Mesothelial cell of epicardium (in vitro differentiated cells): ENCODE results near the gene PPP2R5B. TPM values are rescaled to one million over a fixed set of nuclear protein-coding genes. Genes with fewer than 3 reads are reported as not detected.

Experiments used
- DNase-seq, 2 experiments: peaks; one replicate each; pipeline ENCODE4 v3.0.0; 2021; ENCODE audit warnings: low spot score in 2 of 2; ENCODE audit not compliant: unreplicated experiment in 2 of 2
- H3K27ac Mint-ChIP-seq: 2 replicates; pipeline ENCODE4 v1.8.0; 2021; ENCODE audit warnings: mixed read lengths
- H3K27me3 Mint-ChIP-seq: 2 replicates; pipeline ENCODE4 v1.8.0; 2021; ENCODE audit warnings: low read depth, mixed read lengths
- H3K36me3 Mint-ChIP-seq: 2 replicates; pipeline ENCODE4 v1.8.0; 2021; ENCODE audit warnings: mixed read lengths
- H3K4me1 Mint-ChIP-seq: 2 replicates; pipeline ENCODE4 v1.8.0; 2021; ENCODE audit warnings: mixed read lengths
- H3K4me3 Mint-ChIP-seq: 2 replicates; pipeline ENCODE4 v1.8.0; 2021; ENCODE audit warnings: mild to moderate bottlenecking, moderate library complexity, mixed read lengths
- H3K9me3 Mint-ChIP-seq: 2 replicates; pipeline ENCODE4 v1.8.0; 2021; ENCODE audit warnings: mixed read lengths
- total RNA-seq: library from RNA; stranded (reverse); gene quantifications from 3 replicates; pipeline ENCODE4 v1.2.1, GENCODE V29; 2021
- TF ChIP-seq, protein P1 (sequence below): fragments of 200-600 bp; sonication (generic); IDR thresholded peaks from one replicate; pipeline ENCODE4 v1.5.0; 2021; ENCODE audit warnings: antibody characterized with exemption; ENCODE audit not compliant: unreplicated experiment

The PPP2R5B gene
- total RNA-seq, 1 donor from 2014 or later, result 13.5 TPM

GRCh38 chr11:64911689-64912088 lies 12.8 kb upstream of the PPP2R5B start:
- no peaks in the 10 kb centered on the region for H3K27me3 Mint-ChIP-seq
- H3K36me3 Mint-ChIP-seq, result peaks cover 22% of the 10 kb centered on the region
- H3K4me3 Mint-ChIP-seq, result no peak overlapping the region
- H3K4me1 Mint-ChIP-seq, result peaks cover 13% of the 10 kb centered on the region
- no peak overlapping the region for H3K27ac Mint-ChIP-seq
- no peak for DNase-seq
- no peaks in the 10 kb centered on the region for H3K9me3 Mint-ChIP-seq
- TF ChIP-seq, protein P1, sequence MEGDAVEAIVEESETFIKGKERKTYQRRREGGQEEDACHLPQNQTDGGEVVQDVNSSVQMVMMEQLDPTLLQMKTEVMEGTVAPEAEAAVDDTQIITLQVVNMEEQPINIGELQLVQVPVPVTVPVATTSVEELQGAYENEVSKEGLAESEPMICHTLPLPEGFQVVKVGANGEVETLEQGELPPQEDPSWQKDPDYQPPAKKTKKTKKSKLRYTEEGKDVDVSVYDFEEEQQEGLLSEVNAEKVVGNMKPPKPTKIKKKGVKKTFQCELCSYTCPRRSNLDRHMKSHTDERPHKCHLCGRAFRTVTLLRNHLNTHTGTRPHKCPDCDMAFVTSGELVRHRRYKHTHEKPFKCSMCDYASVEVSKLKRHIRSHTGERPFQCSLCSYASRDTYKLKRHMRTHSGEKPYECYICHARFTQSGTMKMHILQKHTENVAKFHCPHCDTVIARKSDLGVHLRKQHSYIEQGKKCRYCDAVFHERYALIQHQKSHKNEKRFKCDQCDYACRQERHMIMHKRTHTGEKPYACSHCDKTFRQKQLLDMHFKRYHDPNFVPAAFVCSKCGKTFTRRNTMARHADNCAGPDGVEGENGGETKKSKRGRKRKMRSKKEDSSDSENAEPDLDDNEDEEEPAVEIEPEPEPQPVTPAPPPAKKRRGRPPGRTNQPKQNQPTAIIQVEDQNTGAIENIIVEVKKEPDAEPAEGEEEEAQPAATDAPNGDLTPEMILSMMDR, result no peak

- Mint-ChIP-seq H3K4me3 (no peak overlapping the region), H3K9me3 (no peaks in the 10 kb centered on the region), H3K27ac (no peak overlapping the region), H3K36me3 (peaks cover 16% of the 10 kb centered on the region), H3K4me1 (peaks cover 22% of the 10 kb centered on the region), H3K27me3 (no peaks in the 10 kb centered on the region)
- DNase-seq, result no peak
- TF ChIP-seq, protein P1, result no peak
These were observed 11.2 kb upstream of the PPP2R5B start for GRCh38 chr11:64913171-64913727.

DNA sequence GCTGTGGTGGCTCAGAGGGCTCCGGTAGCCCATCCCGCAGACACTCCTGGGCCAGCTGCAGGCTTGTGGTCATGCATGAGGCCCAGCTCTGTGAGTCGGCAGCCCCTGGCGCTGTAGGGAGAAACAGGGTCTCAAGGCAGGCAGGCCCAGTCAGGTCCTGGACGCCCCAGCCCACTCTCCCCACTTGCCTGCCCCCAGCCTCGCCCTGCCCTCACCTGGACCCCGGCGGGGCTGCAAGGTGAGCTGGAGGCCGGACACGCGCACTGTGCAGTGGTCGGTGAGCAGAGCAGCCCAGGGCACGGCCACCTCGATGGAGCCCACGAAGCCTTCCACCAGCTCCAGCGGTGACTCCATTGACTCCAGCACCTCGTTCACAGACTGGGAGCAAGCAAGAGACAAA lies 10.4 kb upstream of the PPP2R5B start:
- Mint-ChIP-seq H3K4me1 (peaks cover 22% of the 10 kb centered on the region), H3K27me3 (no peaks in the 10 kb centered on the region), H3K4me3 (no peak overlapping the region), H3K36me3 (peaks cover 14% of the 10 kb centered on the region), H3K9me3 (no peaks in the 10 kb centered on the region), H3K27ac (no peak overlapping the region)
- TF ChIP-seq, protein P1, result no peak
- DNase-seq, result no peak

GRCh38 chr11:64915376-64915887 lies 9.1 kb upstream of the PPP2R5B start:
- H3K27me3 Mint-ChIP-seq, result no peaks in the 10 kb centered on the region
- H3K27ac Mint-ChIP-seq, result peak overlapping the region; percentile 97
- H3K4me1 Mint-ChIP-seq, result peaks cover 22% of the 10 kb centered on the region
- no peak for DNase-seq
- H3K4me3 Mint-ChIP-seq, result peak overlapping the region; percentile 91
- H3K36me3 Mint-ChIP-seq, result peaks cover 14% of the 10 kb centered on the region
- no peaks in the 10 kb centered on the region for H3K9me3 Mint-ChIP-seq
- TF ChIP-seq, protein P1, result no peak

GRCh38 chr11:64916040-64916774 lies 8.3 kb upstream of the PPP2R5B start:
- H3K4me3 Mint-ChIP-seq, result peak overlapping the region; percentile 91
- TF ChIP-seq, protein P1, result no peak
- no peaks in the 10 kb centered on the region for H3K27me3 Mint-ChIP-seq
- peaks cover 22% of the 10 kb centered on the region for H3K4me1 Mint-ChIP-seq
- no peaks in the 10 kb centered on the region for H3K9me3 Mint-ChIP-seq
- no peak for DNase-seq
- peak overlapping the region; percentile 97 for H3K27ac Mint-ChIP-seq
- peaks cover 10% of the 10 kb centered on the region for H3K36me3 Mint-ChIP-seq
